K562 (cell line): ENCODE results near the gene EVA1B. TPM values are rescaled to one million over a fixed set of nuclear protein-coding genes. Genes with fewer than 3 reads are reported as not detected.

ENCODE experiments used
- ATAC-seq: fragments of 200-7000 bp; cut with Tn5 transposase; 3 replicates; pipeline ENCODE4 v1.9.1; 2020; ENCODE audit warnings: moderate library complexity
- BruUV-seq: library from RNA; stranded (reverse); fragments of 400-500 nt; replicated peaks from 2 replicates; lab custom pipeline; 2021; lab: Mats Ljungman, UMichigan
- CTCF ChIA-PET: fragments of 300-600 bp; formaldehyde crosslinking; extraction: SDS; loops from one replicate; lab custom pipeline; 2021; ENCODE audit warnings: low intra/inter-chr PET ratio; lab: Yijun Ruan, JAX
- POLR2A ChIA-PET: fragments of 300-600, 350-650 bp; sonication (Branson Sonifier 250); formaldehyde crosslinking; extraction: SDS; loops from one replicate; lab custom pipeline; 2021; ENCODE audit warnings: antibody characterized with exemption, inconsistent platforms; lab: Yijun Ruan, JAX
- DNase-seq, 4 experiments: peaks; one replicate each; pipeline versions ENCODE4 v3.0.0 to v3.0.0-alpha.2; 2011 to 2018; ENCODE audit warnings: low spot score in 3 of 4, mixed read lengths in 3 of 4; ENCODE audit errors: extremely low read depth in 1 of 4
- FAIRE-seq: peaks from 2 replicates; lab custom pipeline; 2011; peaks lifted over from hg19 to GRCh38; lab: Jason Lieb, UNC
- H2AFZ ChIP-seq: 2 replicates; pipeline ENCODE4 v1.6.0; 2011; ENCODE audit warnings: low read depth, low read length, control low read depth, inconsistent platforms
- H3K27ac ChIP-seq: fragments of 200-600 bp; 3 replicates; pipeline ENCODE4 v1.8.0; 2011; ENCODE audit warnings: low read depth, mild to moderate bottlenecking, control low read depth, inconsistent platforms, low read length, moderate library complexity, mixed read lengths; ENCODE audit errors: extremely low read depth
- H3K27me3 ChIP-seq, 2 experiments: fragments of 300-600 bp in 1 of 2; 2 replicates in 1 of 2; 3 replicates in 1 of 2; pipeline versions ENCODE4 v1.6.0 to v1.8.0; 2011; ENCODE audit warnings: inconsistent platforms in 2 of 2, low read length in 2 of 2, mild to moderate bottlenecking in 1 of 2, mixed read lengths in 1 of 2, moderate library complexity in 1 of 2; ENCODE audit not compliant: control insufficient read depth in 2 of 2, insufficient read depth in 2 of 2
- H3K36me3 ChIP-seq: fragments of 300-600 bp; 3 replicates; pipeline ENCODE4 v1.8.0; 2011; ENCODE audit warnings: mild to moderate bottlenecking, low read length, inconsistent platforms; ENCODE audit not compliant: control insufficient read depth, insufficient read depth
- H3K4me1 ChIP-seq, 2 experiments: fragments of 200-600 bp in 1 of 2; replicated peaks in 1 of 2; 2 replicates in 1 of 2; 3 replicates in 1 of 2; pipeline versions ENCODE4 v1.5.1 to v1.8.0; 2011; ENCODE audit warnings: inconsistent platforms in 2 of 2, low read length in 2 of 2, mild to moderate bottlenecking in 1 of 2, mixed read lengths in 1 of 2, moderate library complexity in 1 of 2; ENCODE audit not compliant: control insufficient read depth in 2 of 2, insufficient read depth in 2 of 2
- H3K4me2 ChIP-seq: 2 replicates; pipeline ENCODE4 v1.6.1; 2011; ENCODE audit warnings: low read length, control low read depth, inconsistent platforms, mixed read lengths; ENCODE audit not compliant: insufficient read depth
- H3K4me3 ChIP-seq: fragments of 200-600 bp; sonication (generic), shearing (Covaris generic); 2 replicates; pipeline ENCODE4 v1.5.1; 2016; ENCODE audit warnings: control low read depth, inconsistent platforms
- H3K79me2 ChIP-seq: fragments of 200-600 bp; 3 replicates; pipeline ENCODE4 v1.8.0; 2011; ENCODE audit warnings: low read length, inconsistent platforms; ENCODE audit not compliant: control insufficient read depth, insufficient read depth
- H3K9ac ChIP-seq, 2 experiments: 2 replicates each; pipeline versions ENCODE4 v1.6.0 to v1.6.1; 2011; ENCODE audit warnings: low read depth in 2 of 2, low read length in 2 of 2, control low read depth in 1 of 2, inconsistent platforms in 1 of 2, mild to moderate bottlenecking in 1 of 2, mixed read lengths in 1 of 2; ENCODE audit not compliant: insufficient read depth in 1 of 2
- H3K9me1 ChIP-seq: one replicate; pipeline ENCODE4 v1.6.0; 2011; ENCODE audit warnings: inconsistent platforms, mild to moderate bottlenecking, low read length, moderate library complexity; ENCODE audit not compliant: control insufficient read depth, insufficient read depth
- H3K9me3 ChIP-seq: replicated peaks from 2 replicates; pipeline ENCODE4 v1.5.1; 2011; ENCODE audit warnings: low read depth, low read length, inconsistent platforms; ENCODE audit not compliant: control insufficient read depth, insufficient read depth
- H4K20me1 ChIP-seq: replicated peaks from 2 replicates; pipeline ENCODE4 v1.6.1; 2011; ENCODE audit warnings: low read length, inconsistent platforms, mixed read lengths; ENCODE audit not compliant: control insufficient read depth, insufficient read depth
- MTA3 ChIP-seq: fragments of 450-650 bp; formaldehyde crosslinking; IDR thresholded peaks from 2 replicates; pipeline ENCODE4 v1.6.1; 2017; ENCODE audit warnings: mild to moderate bottlenecking, borderline replicate concordance
- POLR2G ChIP-seq: fragments of 200-400 bp; formaldehyde crosslinking; IDR thresholded peaks from 2 replicates; pipeline ENCODE4 v1.6.1; 2017; ENCODE audit warnings: low read depth, mild to moderate bottlenecking, antibody characterized with exemption, low read length, moderate library complexity
- RBM22 ChIP-seq: fragments of 200-400 bp; formaldehyde crosslinking; IDR thresholded peaks from 2 replicates; pipeline ENCODE4 v1.6.1; 2018; ENCODE audit warnings: low read length, low read depth; ENCODE audit not compliant: poor library complexity, severe bottlenecking
- ZNF239 ChIP-seq: fragments of 250-450 bp; sonication (Bioruptor Pico); IDR thresholded peaks from 2 replicates; pipeline ENCODE4 v1.4.0; 2020; ENCODE audit warnings: mild to moderate bottlenecking
- ZNF282 ChIP-seq: sonication (generic); formaldehyde crosslinking; IDR thresholded peaks from 2 replicates; pipeline ENCODE4 v1.8.1; 2023; ENCODE audit warnings: missing genetic modification reagents
- WGBS: fragments of 100-300 bp; shearing (Covaris generic); methylation state at CpG from one replicate; pipeline ENCODE4 v1.1.6; 2016; ENCODE audit warnings: low coverage, mixed read lengths; ENCODE audit not compliant: insufficient coverage; ENCODE audit errors: missing lambda C conversion rate; 5-methylcytosine and 5-hydroxymethylcytosine counted together
- in situ Hi-C: fragments of 300-500 bp; cut with MboI; formaldehyde crosslinking; loops from 4 replicates; pipeline ENCODE4 v1.15.0; 2018; ENCODE audit warnings: inconsistent platforms, mixed read lengths
- intact Hi-C: fragments of 100-400 bp; cut with micrococcal nuclease; formaldehyde crosslinking; loops from 2 replicates; pipeline ENCODE4 v1.14.2; 2022
- polyA plus RNA-seq, 8 experiments: library from polyadenylated mRNA; depleted of rRNA in 4 of 8; stranded (reverse) in 5 of 8; unstranded in 3 of 8; fragments of >200 nt; fragmentation: Nextera tagmentation in 2 of 8; fragmentation: Illumina TruSeq in 1 of 8; extraction: Ambion mirVana in 2 of 8; extraction: Trizol in 1 of 8; gene quantifications; 2 replicates each; pipeline versions ENCODE4 v1.2.1 to v1.2.3, GENCODE V29; 2011 to 2014; ENCODE audit warnings: inconsistent platforms in 1 of 8, missing spikeins in 1 of 8
- total RNA-seq, 7 experiments: library from RNA; depleted of rRNA in 6 of 7; stranded (reverse); fragments of >200 nt in 6 of 7; fragmentation: Illumina TruSeq in 2 of 7; extraction: Trizol in 2 of 7; gene quantifications; 2 replicates each; pipeline versions ENCODE4 v1.2.1 to v1.2.3, GENCODE V29; 2011 to 2021; ENCODE audit warnings: low replicate concordance in 1 of 7
- TF ChIP-seq, protein P1 (sequence below): sonication (generic); formaldehyde crosslinking; IDR thresholded peaks from 2 replicates; pipeline ENCODE4 v1.8.1; 2023; ENCODE audit warnings: mild to moderate bottlenecking, missing genetic modification reagents

EVA1B gene
- total and polyA plus RNA-seq, 9 of the 15 experiments (the other 6 are each of a cell fraction or from before 2014, with no cell fraction given), result 0.08 to 65.7 (median 2.4) TPM

DNA sequence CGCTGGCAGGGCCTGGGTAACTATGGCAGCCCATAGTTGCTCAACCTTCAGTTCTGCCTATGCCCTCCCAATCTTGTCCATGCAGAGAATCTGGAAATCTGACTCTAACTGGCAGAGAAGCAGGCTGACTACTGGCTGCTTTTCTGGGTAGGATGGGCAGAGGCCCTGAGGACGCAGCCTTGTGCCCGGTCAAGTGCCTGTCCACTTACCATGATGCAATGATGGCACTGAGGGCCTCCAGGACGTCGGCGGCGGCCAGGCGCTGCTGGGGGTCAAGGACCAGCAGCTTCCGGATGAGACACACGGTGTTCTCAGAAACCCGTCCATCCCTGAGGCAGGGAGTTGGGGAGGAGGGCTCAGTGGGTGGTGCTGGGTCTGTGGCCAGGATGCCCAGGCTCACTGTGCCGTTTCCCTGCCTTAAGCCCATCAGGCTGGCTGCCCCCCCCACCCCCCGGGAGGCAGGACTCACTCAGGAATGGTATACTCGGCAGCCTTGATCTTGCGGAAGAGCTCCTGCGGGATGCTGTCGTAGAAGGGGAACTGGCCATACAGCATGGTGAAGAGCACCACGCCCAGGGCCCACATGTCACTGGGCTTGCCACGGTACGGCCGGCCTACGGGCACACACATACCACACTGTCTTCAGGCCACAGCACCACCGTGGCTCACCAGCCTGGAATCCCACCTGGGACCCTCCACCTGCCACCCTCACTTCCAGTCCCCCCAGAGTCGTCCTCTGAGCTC lies 20.4 kb upstream of the EVA1B start:
- Histone ChIP-seq H3K4me1 (peaks cover 5 to 44% of the 10 kb centered on the region in 2 experiments; a peak in 4 of 5 replicates), H3K79me2 (no peaks in the 10 kb centered on the region), H3K9me1 (peaks cover 5% of the 10 kb centered on the region), H3K27ac (no peak overlapping the region), H3K4me3 (no peak overlapping the region), H3K9ac (peak overlapping the region in 1 of 2 experiments; percentile 21; a peak in 1 of 4 replicates), H3K4me2 (no peak overlapping the region), H2AFZ (no peak overlapping the region), H3K9me3 (no peaks in the 10 kb centered on the region), H3K27me3 (no peaks in the 10 kb centered on the region), H4K20me1 (peaks cover 13% of the 10 kb centered on the region; the same call in 1 of the 2 replicates), H3K36me3 (peaks cover 89% of the 10 kb centered on the region; the same call in 2 of the 3 replicates)
- no peak for ATAC-seq
- CTCF ChIA-PET, result interaction anchor here (1.1 to 2.5 kb wide), 2 partner anchors 77 kb away, joined by 3 to 27 read pairs; no protein-coding TSS in a partner anchor
- POLR2A ChIA-PET, result interaction anchor here (0.6 to 2.0 kb wide), 5 partner anchors 8 to 43 kb away, joined by 3 to 10 read pairs (median 7); no protein-coding TSS in a partner anchor
- no peak for DNase-seq
- WGBS, result 92% methylated on average over 22 of the region's 24 CpGs
- intact Hi-C loops (no loop called here), in situ Hi-C loops (no loop called here)
- BruUV-seq, result no TSS peak
- FAIRE-seq, result no peak
- TF ChIP-seq ZNF282 (CRISPR knock-in tag) (no peak), POLR2G (peak; percentile 68; the same call in 1 of the 2 replicates), RBM22 (peak; percentile 62), MTA3 (no peak), ZNF239 (CRISPR knock-in tag) (no peak)
- TF ChIP-seq, protein P1, sequence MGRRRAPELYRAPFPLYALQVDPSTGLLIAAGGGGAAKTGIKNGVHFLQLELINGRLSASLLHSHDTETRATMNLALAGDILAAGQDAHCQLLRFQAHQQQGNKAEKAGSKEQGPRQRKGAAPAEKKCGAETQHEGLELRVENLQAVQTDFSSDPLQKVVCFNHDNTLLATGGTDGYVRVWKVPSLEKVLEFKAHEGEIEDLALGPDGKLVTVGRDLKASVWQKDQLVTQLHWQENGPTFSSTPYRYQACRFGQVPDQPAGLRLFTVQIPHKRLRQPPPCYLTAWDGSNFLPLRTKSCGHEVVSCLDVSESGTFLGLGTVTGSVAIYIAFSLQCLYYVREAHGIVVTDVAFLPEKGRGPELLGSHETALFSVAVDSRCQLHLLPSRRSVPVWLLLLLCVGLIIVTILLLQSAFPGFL (CRISPR knock-in tag), result no peak
